ENCODE results near the gene RFLNA.

Gene RFLNA

DNA sequence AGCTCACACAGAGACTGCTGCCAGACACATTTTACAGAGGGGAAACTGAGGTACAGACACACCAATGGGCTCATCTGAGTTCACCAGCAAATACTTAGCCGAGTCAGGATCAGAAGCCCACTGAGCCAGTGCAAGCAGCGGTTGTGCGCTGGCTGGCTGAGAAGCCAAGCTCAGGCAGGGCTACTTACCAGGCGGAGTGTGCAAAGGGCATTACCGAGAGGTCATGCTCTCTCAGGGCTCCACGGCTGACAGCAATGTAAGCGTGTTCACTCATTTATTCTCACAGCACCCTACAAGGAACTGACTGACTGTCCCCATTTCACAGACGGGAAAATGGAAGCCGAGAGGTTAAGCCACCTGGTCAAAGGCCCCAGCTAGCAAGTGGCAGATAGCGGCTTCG is 63.7 kb downstream of the RFLNA start:
- Histone ChIP-seq H2AFZ (ENCODE audit: low read depth, low read length) (no peak overlapping the region), H3K36me3 (replicated peaks; ENCODE audit: low read depth, low read length) (peaks cover 31% of the 10 kb centered on the region), H3K79me2 (ENCODE audit: low read length) (no peaks in the 10 kb centered on the region), H3K9me3 (ENCODE audit: insufficient read depth, low read length) (no peaks in the 10 kb centered on the region), H4K20me1 (ENCODE audit: insufficient read depth, low read length) (no peaks in the 10 kb centered on the region), H3K9ac (ENCODE audit: low read length) (no peak overlapping the region), H3K4me2 (ENCODE audit: low read length) (no peak overlapping the region), H3K27me3 (ENCODE audit: low read depth, low read length) (no peaks in the 10 kb centered on the region), H3K27ac (ENCODE audit: low read length) (no peak overlapping the region), H3K4me1 (ENCODE audit: low read length) (no peaks in the 10 kb centered on the region), H3K4me3 (ENCODE audit: low read length) (no peak overlapping the region)
- TF ChIP-seq, protein P1, sequence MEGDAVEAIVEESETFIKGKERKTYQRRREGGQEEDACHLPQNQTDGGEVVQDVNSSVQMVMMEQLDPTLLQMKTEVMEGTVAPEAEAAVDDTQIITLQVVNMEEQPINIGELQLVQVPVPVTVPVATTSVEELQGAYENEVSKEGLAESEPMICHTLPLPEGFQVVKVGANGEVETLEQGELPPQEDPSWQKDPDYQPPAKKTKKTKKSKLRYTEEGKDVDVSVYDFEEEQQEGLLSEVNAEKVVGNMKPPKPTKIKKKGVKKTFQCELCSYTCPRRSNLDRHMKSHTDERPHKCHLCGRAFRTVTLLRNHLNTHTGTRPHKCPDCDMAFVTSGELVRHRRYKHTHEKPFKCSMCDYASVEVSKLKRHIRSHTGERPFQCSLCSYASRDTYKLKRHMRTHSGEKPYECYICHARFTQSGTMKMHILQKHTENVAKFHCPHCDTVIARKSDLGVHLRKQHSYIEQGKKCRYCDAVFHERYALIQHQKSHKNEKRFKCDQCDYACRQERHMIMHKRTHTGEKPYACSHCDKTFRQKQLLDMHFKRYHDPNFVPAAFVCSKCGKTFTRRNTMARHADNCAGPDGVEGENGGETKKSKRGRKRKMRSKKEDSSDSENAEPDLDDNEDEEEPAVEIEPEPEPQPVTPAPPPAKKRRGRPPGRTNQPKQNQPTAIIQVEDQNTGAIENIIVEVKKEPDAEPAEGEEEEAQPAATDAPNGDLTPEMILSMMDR (IDR thresholded peaks at IDR 0.05; ENCODE audit: low read depth, low read length): no peak
- no peak for TF ChIP-seq EZH2phosphoT487 (IDR thresholded peaks at IDR 0.05; ENCODE audit: low read depth)

DNA sequence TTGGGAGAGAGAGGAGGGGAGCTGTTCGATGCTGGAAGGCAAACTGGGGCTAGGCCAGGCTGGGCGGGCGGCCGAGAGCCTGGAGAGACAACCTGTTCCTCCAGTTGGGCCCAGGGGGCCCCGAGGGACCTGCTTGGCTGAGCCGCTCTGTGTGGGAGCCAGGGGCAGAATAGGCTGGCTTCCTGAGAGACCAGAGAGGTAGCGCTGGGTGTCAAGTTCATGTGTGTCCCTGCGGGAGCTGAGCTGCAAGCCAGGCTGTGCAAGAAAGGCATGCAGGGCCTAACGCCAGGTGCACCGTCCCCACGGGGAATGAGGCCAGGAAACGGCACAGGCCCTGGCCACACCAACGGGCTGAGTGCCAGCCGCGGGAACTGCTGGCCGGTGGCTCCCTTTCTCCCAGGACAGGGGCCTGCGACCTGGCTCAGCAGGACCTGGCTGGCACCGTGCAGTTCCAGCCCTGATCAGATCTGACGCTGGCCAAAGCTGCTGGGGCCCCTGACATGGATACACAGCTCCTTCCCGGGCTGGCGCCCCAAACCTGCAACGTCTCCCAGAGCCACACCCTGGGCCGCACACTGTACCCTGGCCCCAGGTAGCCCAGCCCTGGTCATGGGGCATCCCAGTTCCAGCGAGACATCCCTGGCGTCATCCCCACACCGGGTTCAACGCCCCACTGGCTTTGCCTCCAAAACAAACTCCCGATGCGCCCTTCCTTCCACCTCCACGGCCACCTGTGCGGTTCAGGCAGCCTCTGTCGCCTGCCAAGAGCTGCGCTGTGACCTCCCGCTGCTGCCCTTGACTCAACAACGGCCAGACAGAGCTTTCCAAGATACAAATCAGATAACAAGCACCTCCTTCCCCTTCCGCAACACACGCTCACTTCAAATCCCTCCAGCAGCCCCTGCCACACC is 65.0 kb downstream of the RFLNA start:
- no peak for TF ChIP-seq EZH2phosphoT487 (IDR thresholded peaks at IDR 0.05; ENCODE audit: low read depth)
- TF ChIP-seq, protein P1 (IDR thresholded peaks at IDR 0.05; ENCODE audit: low read depth, low read length): no peak
- H3K4me3 ChIP-seq (ENCODE audit: low read length): no peak overlapping the region
- H3K27me3 ChIP-seq (ENCODE audit: low read depth, low read length): no peaks in the 10 kb centered on the region
- no peak overlapping the region for H3K27ac ChIP-seq (ENCODE audit: low read length)
- H3K9ac ChIP-seq (ENCODE audit: low read length): no peak overlapping the region
- H3K79me2 ChIP-seq (ENCODE audit: low read length): no peaks in the 10 kb centered on the region
- H3K4me1 ChIP-seq (ENCODE audit: low read length): no peaks in the 10 kb centered on the region
- no peaks in the 10 kb centered on the region for H3K9me3 ChIP-seq (ENCODE audit: insufficient read depth, low read length)
- peaks cover 26% of the 10 kb centered on the region for H3K36me3 ChIP-seq (replicated peaks; ENCODE audit: low read depth, low read length)
- no peak overlapping the region for H3K4me2 ChIP-seq (ENCODE audit: low read length)
- H4K20me1 ChIP-seq (ENCODE audit: insufficient read depth, low read length): no peaks in the 10 kb centered on the region
- no peak overlapping the region for H2AFZ ChIP-seq (ENCODE audit: low read depth, low read length)

DNA sequence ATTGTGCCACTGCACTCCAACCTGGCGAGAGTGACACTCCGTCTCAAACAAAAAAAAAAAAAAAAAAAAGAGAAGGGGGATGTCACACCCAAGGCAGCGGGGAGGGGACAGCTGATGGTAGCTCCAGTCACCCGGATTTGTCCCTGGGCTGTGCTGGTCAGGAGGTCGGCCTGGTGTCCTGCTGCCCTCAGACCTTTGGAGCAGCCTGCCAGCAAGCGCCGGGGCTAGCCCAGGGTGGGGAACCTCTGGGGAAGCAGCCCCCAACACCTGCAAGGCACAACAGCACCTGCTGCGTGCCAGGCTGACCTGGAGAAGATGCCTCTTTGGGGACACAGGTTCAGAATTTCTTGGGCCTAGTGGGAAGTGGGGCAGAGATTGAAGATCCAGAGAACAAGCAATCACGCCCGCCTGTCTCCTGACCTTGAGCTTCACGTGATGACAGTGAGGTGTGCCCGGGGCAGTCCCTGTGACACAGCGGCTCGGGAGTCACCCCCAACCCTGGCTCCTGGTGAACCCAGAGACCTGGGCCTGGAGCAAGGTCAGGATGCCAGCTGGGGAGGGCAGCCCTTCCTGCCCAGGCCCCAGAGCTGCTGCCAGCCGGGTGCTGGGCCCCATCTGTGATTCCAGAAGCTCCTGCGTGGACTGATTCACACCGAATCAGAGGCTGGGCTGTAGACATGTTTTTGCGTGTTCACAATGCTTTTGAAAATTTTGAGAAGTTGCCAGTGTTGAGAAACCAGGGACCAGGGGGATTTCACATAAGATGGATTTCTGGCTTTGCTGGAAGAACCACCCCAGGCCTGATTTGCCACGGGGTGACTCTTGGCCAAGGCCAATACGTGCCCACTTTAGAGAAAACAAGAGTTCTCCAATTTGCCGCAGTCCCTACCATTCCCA is 66.4 kb downstream of the RFLNA start:
- Histone ChIP-seq H3K9me3 (ENCODE audit: insufficient read depth, low read length) (no peaks in the 10 kb centered on the region), H3K4me2 (ENCODE audit: low read length) (no peak overlapping the region), H3K79me2 (ENCODE audit: low read length) (no peaks in the 10 kb centered on the region; the same call in 1 of the 2 replicates), H3K4me1 (ENCODE audit: low read length) (no peaks in the 10 kb centered on the region), H3K27me3 (ENCODE audit: low read depth, low read length) (no peaks in the 10 kb centered on the region), H3K9ac (ENCODE audit: low read length) (no peak overlapping the region), H4K20me1 (ENCODE audit: insufficient read depth, low read length) (peaks cover 5% of the 10 kb centered on the region), H2AFZ (ENCODE audit: low read depth, low read length) (no peak overlapping the region), H3K36me3 (replicated peaks; ENCODE audit: low read depth, low read length) (peaks cover 20% of the 10 kb centered on the region), H3K27ac (ENCODE audit: low read length) (no peak overlapping the region), H3K4me3 (ENCODE audit: low read length) (no peak overlapping the region)
- TF ChIP-seq EZH2phosphoT487 (IDR thresholded peaks at IDR 0.05; ENCODE audit: low read depth): no peak
- TF ChIP-seq, protein P1 (IDR thresholded peaks at IDR 0.05; ENCODE audit: low read depth, low read length): no peak

DNA sequence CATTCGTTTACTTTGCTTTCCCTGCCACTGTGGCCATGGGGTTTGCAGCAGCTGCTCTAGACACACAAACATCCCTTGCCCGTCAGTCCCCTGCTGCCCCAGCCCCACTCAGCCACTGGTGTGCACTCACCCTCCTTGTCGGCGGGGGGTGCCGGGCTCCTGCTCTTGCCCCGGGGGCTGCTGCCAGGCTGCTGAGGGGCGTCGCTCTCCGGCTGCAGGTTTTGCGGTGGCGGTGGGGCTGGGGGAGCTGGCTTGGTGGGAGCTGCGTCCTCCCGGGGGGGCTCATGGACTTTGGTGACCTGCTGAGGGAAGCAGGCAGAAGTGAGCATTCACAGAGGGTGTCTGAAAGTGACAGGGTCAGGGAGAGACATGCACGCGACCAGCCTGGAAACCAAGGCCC is 67.1 kb downstream of the RFLNA start:
- Histone ChIP-seq H3K79me2 (ENCODE audit: low read length) (no peaks in the 10 kb centered on the region; the same call in 1 of the 2 replicates), H4K20me1 (ENCODE audit: insufficient read depth, low read length) (peaks cover 5% of the 10 kb centered on the region)
- TF ChIP-seq EZH2phosphoT487 (IDR thresholded peaks at IDR 0.05; ENCODE audit: low read depth): no peak
- TF ChIP-seq, protein P1 (IDR thresholded peaks at IDR 0.05; ENCODE audit: low read depth, low read length): no peak

More for the DNA sequence above, 67.1 kb downstream of the RFLNA start:
- no peaks in the 10 kb centered on the region for H3K4me1 ChIP-seq (ENCODE audit: low read length)
- no peaks in the 10 kb centered on the region for H3K9me3 ChIP-seq (ENCODE audit: insufficient read depth, low read length)
- no peak overlapping the region for H2AFZ ChIP-seq (ENCODE audit: low read depth, low read length)
- no peaks in the 10 kb centered on the region for H3K27me3 ChIP-seq (ENCODE audit: low read depth, low read length)
- no peak overlapping the region for H3K4me2 ChIP-seq (ENCODE audit: low read length)
- no peak overlapping the region for H3K27ac ChIP-seq (ENCODE audit: low read length)
- H3K9ac ChIP-seq (ENCODE audit: low read length): no peak overlapping the region
- H3K36me3 ChIP-seq (replicated peaks; ENCODE audit: low read depth, low read length): peaks cover 18% of the 10 kb centered on the region
- no peak overlapping the region for H3K4me3 ChIP-seq (ENCODE audit: low read length)
